ENCODE data around the gene RANBP10. TPM values are rescaled to one million over a fixed set of nuclear protein-coding genes. Genes with fewer than 3 reads are reported as not detected.

The RANBP10 gene
- total and polyA plus RNA-seq, 2 donors (not counting 3 experiments of a cell fraction or from before 2014, with no cell fraction given): 25.6 to 28.8 TPM

DNA sequence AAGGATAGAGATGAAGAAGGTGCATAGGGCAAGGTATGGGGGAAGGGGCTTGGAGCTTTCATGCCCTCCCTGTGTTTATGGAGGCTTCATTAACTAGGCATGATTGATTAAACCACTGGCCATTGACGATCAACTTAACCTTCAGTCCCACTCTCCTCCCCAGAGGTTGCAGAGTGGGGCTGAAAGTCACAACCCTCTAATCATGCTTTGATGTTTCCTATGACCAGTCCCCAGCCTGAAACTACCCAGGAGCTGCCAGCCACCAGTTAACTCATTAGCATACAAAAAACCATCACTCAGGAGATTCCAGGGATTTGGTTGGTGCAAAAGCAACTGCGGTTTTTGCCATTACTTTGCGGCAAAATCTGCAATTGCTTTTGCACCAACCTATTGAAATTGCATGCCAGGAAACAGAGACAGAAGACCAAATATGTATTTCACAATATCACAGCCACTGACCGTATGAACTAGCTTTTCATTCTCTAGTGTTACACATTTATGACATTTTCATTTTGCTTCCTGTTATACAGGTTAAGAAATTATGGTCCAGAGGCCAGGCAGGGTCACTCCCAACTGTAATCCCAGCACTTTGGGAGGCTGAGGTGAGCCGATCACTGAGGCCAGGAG, 92.6 kb downstream of the RANBP10 start:
- no peaks in the 10 kb centered on the region for H3K9me1 ChIP-seq (replicated peaks; ENCODE audit: control insufficient read depth, extremely low read depth, insufficient read depth, low read length)
- H3K27me3 ChIP-seq (ENCODE audit: control insufficient read depth in 2 of 2, insufficient read depth in 2 of 2, low read length in 2 of 2): no peaks in the 10 kb centered on the region
- peaks cover 87% of the 10 kb centered on the region for H3K79me2 ChIP-seq (ENCODE audit: control insufficient read depth, insufficient read depth, low read length)
- peaks cover 10% of the 10 kb centered on the region for H3K4me1 ChIP-seq (ENCODE audit: control insufficient read depth, extremely low read depth, insufficient read depth, low read length)
- H3K9ac ChIP-seq (replicated peaks; ENCODE audit: extremely low read depth, insufficient read depth, low read length): no peak overlapping the region
- H4K20me1 ChIP-seq (replicated peaks; ENCODE audit: control insufficient read depth, extremely low read depth, insufficient read depth, low read length): peaks cover 8% of the 10 kb centered on the region
- no TSS peak for BruUV-seq (replicated peaks)
- FAIRE-seq (no peak), DNase-seq (ENCODE audit: low read depth, low spot score) (no peak)
- no peak overlapping the region for H3K4me2 ChIP-seq (ENCODE audit: insufficient read depth, low read length)
- no peak overlapping the region for H3K27ac ChIP-seq (ENCODE audit: insufficient read depth, low read depth, low read length)
- peaks cover 0 to 2% of the 10 kb centered on the region in 2 experiments for H3K36me3 ChIP-seq (ENCODE audit: control insufficient read depth in 2 of 2, extremely low read depth in 1 of 2, insufficient read depth in 2 of 2, low read length in 2 of 2)
- TF ChIP-seq JUN (IDR thresholded peaks at IDR 0.05; ENCODE audit: borderline replicate concordance, insufficient read depth, insufficient read length, low read depth) (no peak), FOS (IDR thresholded peaks at IDR 0.05; ENCODE audit: borderline replicate concordance, insufficient read depth, low read length) (no peak), GATA2 (IDR thresholded peaks at IDR 0.05; ENCODE audit: insufficient read depth, insufficient read length, low read depth, low read length) (no peak), POLR2A (IDR thresholded peaks at IDR 0.05; ENCODE audit: low read depth, low read length) (no peak), EZH2 (IDR thresholded peaks at IDR 0.05; ENCODE audit: borderline replicate concordance, low read depth, low read length, severe bottlenecking) (no peak), MYC (IDR thresholded peaks at IDR 0.05; ENCODE audit: low read depth, low read length) (no peak), CTCF (IDR thresholded peaks at IDR 0.05; ENCODE audit: extremely low read depth in 1 of 2, insufficient read depth in 1 of 2, low read depth in 1 of 2, low read length in 2 of 2) (no peak)
- TF ChIP-seq, protein P1, sequence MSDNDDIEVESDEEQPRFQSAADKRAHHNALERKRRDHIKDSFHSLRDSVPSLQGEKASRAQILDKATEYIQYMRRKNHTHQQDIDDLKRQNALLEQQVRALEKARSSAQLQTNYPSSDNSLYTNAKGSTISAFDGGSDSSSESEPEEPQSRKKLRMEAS (IDR thresholded peaks at IDR 0.05; ENCODE audit: insufficient read depth, insufficient read length): no peak
- CTCF ChIA-PET: interaction anchor here (1.3 kb wide), 1 partner anchor 103 kb away, joined by 4 read pairs; no protein-coding TSS in a partner anchor
- no peak overlapping the region for H3K4me3 ChIP-seq (replicated peaks in 1 of 3; ENCODE audit: insufficient read depth in 1 of 3, low read depth in 1 of 3, low read length in 3 of 3)
- H3K9me3 ChIP-seq (replicated peaks; ENCODE audit: control insufficient read depth, insufficient read depth, low read length): no peaks in the 10 kb centered on the region
- dilution Hi-C loops (cut with MboI; ENCODE audit: extremely low pct_ligation_motif_present, low sequenced_read_pairs): no loop called here
- H2AFZ ChIP-seq (ENCODE audit: low read depth, low read length): no peak overlapping the region
- intact Hi-C loops (cut with micrococcal nuclease): no loop called here
- POLR2A ChIA-PET: no interaction called here

Measured in endothelial cell of umbilical vein (primary cell).